Caki2 (cell line): ENCODE results near the gene KCTD8. TPM values are rescaled to one million over a fixed set of nuclear protein-coding genes. Genes with fewer than 3 reads are reported as not detected.

Experiments used
- total RNA-seq: library from RNA; depleted of rRNA; stranded (reverse); fragments of >200 nt; shearing (Covaris generic); gene quantifications from 2 replicates; pipeline ENCODE4 v1.2.3, GENCODE V29; 2014; ENCODE audit warnings: low replicate concordance; rRNA removed

Gene KCTD8
- total RNA-seq, 1 experiment from 2014 or later = not detected

Other genes with a start within 250 kb of the KCTD8 start
- not detected in 2 replicates for gene YIPF7, start 202.8 kb upstream of the KCTD8 start, total RNA-seq
- 1.9 and 8.4 TPM in 2 replicates for gene GUF1, start 229.6 kb upstream of the KCTD8 start, total RNA-seq